Activated CD8-positive, alpha-beta memory T cell treated with anti-CD3 and anti-CD28 coated beads for 36 hours (primary cell): ENCODE results near the gene REG3G. TPM values are rescaled to one million over a fixed set of nuclear protein-coding genes. Genes with fewer than 3 reads are reported as not detected.
"Not testable (repeated sequence)": the region's sequence is repeated elsewhere in the genome, so short reads cannot be mapped to it uniquely, and the experiment has no call there.

Experiments used
- CTCF ChIA-PET: fragments of 350-600 bp; sonication (Branson Sonifier 250); formaldehyde crosslinking; loops from one replicate; lab custom pipeline; 2021; ENCODE audit warnings: antibody characterized with exemption; lab: Charles Lee
- POLR2A ChIA-PET: fragments of 350-600 bp; sonication (Branson Sonifier 250); formaldehyde crosslinking; loops from one replicate; lab custom pipeline; 2021; ENCODE audit warnings: antibody characterized with exemption; lab: Charles Lee
- total RNA-seq, 2 experiments: library from RNA; stranded (reverse); gene quantifications; one replicate each; pipeline ENCODE4 v1.2.3, GENCODE V29; 2021

The REG3G gene
- total RNA-seq, 2 experiments from 2014 or later = not detected

- ChIA-PET CTCF (no interaction called here), POLR2A (no interaction called here)
Measured at GRCh38 chr2:79011496-79011895, 14.0 kb upstream of the REG3G start.

GRCh38 chr2:79013629-79014028 is 11.9 kb upstream of the REG3G start:
- POLR2A ChIA-PET = no interaction called here
- CTCF ChIA-PET = no interaction called here

GRCh38 chr2:79016342-79016741 is 9.2 kb upstream of the REG3G start:
- POLR2A ChIA-PET = no interaction called here
- CTCF ChIA-PET = no interaction called here

- CTCF ChIA-PET = no interaction called here
- POLR2A ChIA-PET = no interaction called here
Measured at GRCh38 chr2:79026061-79026460, 559 bp downstream of the REG3G start.

- CTCF ChIA-PET = no interaction called here
- POLR2A ChIA-PET = no interaction called here
Measured at GRCh38 chr2:79039944-79040343, 14.4 kb downstream of the REG3G start.

- ChIA-PET CTCF (interaction anchor here (0.7 kb wide), 1 partner anchor 183 kb away, joined by 3 read pairs; no protein-coding TSS in a partner anchor), POLR2A (no interaction called here)
Measured at GRCh38 chr2:79041032-79041448, 15.5 kb downstream of the REG3G start.

GRCh38 chr2:79053486-79053885 is 28.0 kb downstream of the REG3G start:
- POLR2A ChIA-PET, CTCF ChIA-PET: not testable (repeated sequence)

- POLR2A ChIA-PET, CTCF ChIA-PET: not testable (repeated sequence)
Measured at GRCh38 chr2:79054769-79055168, 29.3 kb downstream of the REG3G start.

- CTCF ChIA-PET = no interaction called here
- POLR2A ChIA-PET = no interaction called here
Measured at GRCh38 chr2:79065201-79065600, 39.7 kb downstream of the REG3G start.

GRCh38 chr2:79071078-79071477 is 45.6 kb downstream of the REG3G start:
- ChIA-PET CTCF (no interaction called here), POLR2A (no interaction called here)

Other genes with a start within 250 kb of the REG3G start
- gene REG1B, start 62.3 kb downstream of the REG3G start, total RNA-seq = not detected
- gene REG1A, start 94.8 kb downstream of the REG3G start, total RNA-seq = not detected
- not detected for gene REG3A, start 134.1 kb downstream of the REG3G start, total RNA-seq